ENCODE results near the gene EXOC8. TPM values are rescaled to one million over a fixed set of nuclear protein-coding genes. Genes with fewer than 3 reads are reported as not detected.

The EXOC8 gene
- total and polyA plus RNA-seq, 2 donors from 2014 or later: 4.3 to 17.7 TPM

GRCh38 chr1:231384696-231385415, 47.2 kb upstream of the EXOC8 start:
- no peak for TF ChIP-seq CTCF (IDR thresholded peaks at IDR 0.05; ENCODE audit: borderline replicate concordance, extremely low read depth, insufficient read depth)
- no peak overlapping the region for H3K4me3 ChIP-seq (ENCODE audit: low read length in 3 of 3)
- no peak overlapping the region for H3K9ac ChIP-seq (ENCODE audit: low read length in 3 of 3)
- no peaks in the 10 kb centered on the region for H3K9me3 ChIP-seq (ENCODE audit: control insufficient read depth in 2 of 3, insufficient read depth in 1 of 3, low read length in 3 of 3)
- peaks cover 0 to 14% (median 8%) of the 10 kb centered on the region in 3 donors for H3K4me1 ChIP-seq (ENCODE audit: control insufficient read depth in 2 of 3, insufficient read depth in 2 of 3, low read depth in 1 of 3, low read length in 3 of 3)
- H3K27ac ChIP-seq (ENCODE audit: low read depth in 2 of 2, low read length in 2 of 2): peak overlapping the region; percentile 3 to 56
- FAIRE-seq (no peak), DNase-seq (no peak)
- intact Hi-C loops (cut with DNase I): no loop called here
- no peaks in the 10 kb centered on the region for H3K36me3 ChIP-seq (ENCODE audit: control insufficient read depth in 2 of 3, insufficient read depth in 3 of 3, low read length in 3 of 3)
- no peaks in the 10 kb centered on the region for H3K27me3 ChIP-seq (ENCODE audit: control insufficient read depth, insufficient read depth, low read length)

- intact Hi-C loops (cut with DNase I): no loop called here
- FAIRE-seq (no peak), DNase-seq (peak in 2 of 5 donors; percentile 23 to 55)
- Histone ChIP-seq H3K36me3 (ENCODE audit: control insufficient read depth in 2 of 3, insufficient read depth in 3 of 3, low read length in 3 of 3) (no peaks in the 10 kb centered on the region), H3K4me3 (ENCODE audit: low read length in 3 of 3) (no peak overlapping the region), H3K9ac (ENCODE audit: low read length in 3 of 3) (no peak overlapping the region), H3K9me3 (ENCODE audit: control insufficient read depth in 2 of 3, insufficient read depth in 1 of 3, low read length in 3 of 3) (no peaks in the 10 kb centered on the region), H3K27ac (ENCODE audit: low read depth in 2 of 2, low read length in 2 of 2) (peak overlapping the region in 1 of 2 donors; percentile 18), H3K4me1 (ENCODE audit: control insufficient read depth in 2 of 3, insufficient read depth in 2 of 3, low read depth in 1 of 3, low read length in 3 of 3) (peaks cover 0 to 14% (median 8%) of the 10 kb centered on the region in 3 donors), H3K27me3 (ENCODE audit: control insufficient read depth, insufficient read depth, low read length) (no peaks in the 10 kb centered on the region)
- TF ChIP-seq CTCF (IDR thresholded peaks at IDR 0.05; ENCODE audit: borderline replicate concordance, extremely low read depth, insufficient read depth): no peak
Observed at GRCh38 chr1:231383159-231383860, 45.7 kb upstream of the EXOC8 start.

DNA sequence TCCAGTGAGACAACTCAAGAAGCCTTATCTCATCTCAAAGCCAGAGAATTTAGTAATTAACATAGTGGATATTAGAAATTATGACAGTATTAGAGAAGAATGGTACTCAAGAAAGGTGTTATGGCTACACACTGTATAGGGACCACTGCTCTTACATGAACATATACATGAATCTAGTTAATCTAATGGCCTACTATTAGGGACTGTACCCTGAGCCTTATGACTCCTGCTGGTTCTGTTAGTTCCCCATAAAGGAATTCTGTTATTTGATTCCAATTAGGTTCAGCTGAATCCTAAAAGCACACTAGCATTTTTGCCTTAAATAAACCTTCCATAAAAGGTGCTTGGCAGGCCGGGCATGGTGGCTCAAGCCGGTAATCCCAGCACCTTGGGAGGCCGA, 44.8 kb upstream of the EXOC8 start:
- H3K4me1 ChIP-seq (ENCODE audit: control insufficient read depth in 2 of 3, insufficient read depth in 2 of 3, low read depth in 1 of 3, low read length in 3 of 3): peaks cover 0 to 21% (median 8%) of the 10 kb centered on the region in 3 donors
- intact Hi-C loops (cut with DNase I): no loop called here

More for the DNA sequence above, 44.8 kb upstream of the EXOC8 start:
- no peak overlapping the region for H3K9ac ChIP-seq (ENCODE audit: low read length in 3 of 3)
- FAIRE-seq (no peak), DNase-seq (no peak)
- H3K9me3 ChIP-seq (ENCODE audit: control insufficient read depth in 2 of 3, insufficient read depth in 1 of 3, low read length in 3 of 3): no peaks in the 10 kb centered on the region
- H3K4me3 ChIP-seq (ENCODE audit: low read length in 3 of 3): no peak overlapping the region
- no peaks in the 10 kb centered on the region for H3K27me3 ChIP-seq (ENCODE audit: control insufficient read depth, insufficient read depth, low read length)
- no peak for TF ChIP-seq CTCF (IDR thresholded peaks at IDR 0.05; ENCODE audit: borderline replicate concordance, extremely low read depth, insufficient read depth)
- H3K36me3 ChIP-seq (ENCODE audit: control insufficient read depth in 2 of 3, insufficient read depth in 3 of 3, low read length in 3 of 3): no peaks in the 10 kb centered on the region
- H3K27ac ChIP-seq (ENCODE audit: low read depth in 2 of 2, low read length in 2 of 2): no peak overlapping the region

Measured in kidney (tissue), 14 donors.